ENCODE data around the gene RBFOX2.
A peak's percentile ranks its signal among the peaks of the same experiment; 100 is the strongest.
"Not testable (repeated sequence)": the region's sequence is repeated elsewhere in the genome, so short reads cannot be mapped to it uniquely, and the experiment has no call there.

The RBFOX2 gene

GRCh38 chr22:35739076-35739930, 289.3 kb downstream of the RBFOX2 start:
- no peak for DNase-seq (ENCODE audit: low spot score)

GRCh38 chr22:35737886-35738285, 290.7 kb downstream of the RBFOX2 start:
- DNase-seq (ENCODE audit: low spot score): not testable (repeated sequence)

- DNase-seq (ENCODE audit: low spot score): no peak
Measured at GRCh38 chr22:35736701-35737100, 291.9 kb downstream of the RBFOX2 start.

- no peak for DNase-seq (ENCODE audit: low spot score)
Measured at GRCh38 chr22:35736166-35736565, 292.5 kb downstream of the RBFOX2 start.

- no peak for DNase-seq (ENCODE audit: low spot score)
Measured at GRCh38 chr22:35735542-35735941, 293.1 kb downstream of the RBFOX2 start.

GRCh38 chr22:35734517-35734827, 294.2 kb downstream of the RBFOX2 start:
- no peak for DNase-seq (ENCODE audit: low spot score)

GRCh38 chr22:35733791-35734516, 294.7 kb downstream of the RBFOX2 start:
- DNase-seq (ENCODE audit: low spot score): no peak

- no peak for DNase-seq (ENCODE audit: low spot score)
Measured at GRCh38 chr22:35733036-35733435, 295.6 kb downstream of the RBFOX2 start.

GRCh38 chr22:35732116-35732515, 296.5 kb downstream of the RBFOX2 start:
- DNase-seq (ENCODE audit: low spot score): no peak

- no peak for DNase-seq (ENCODE audit: low spot score)
Measured at GRCh38 chr22:35731321-35731720, 297.3 kb downstream of the RBFOX2 start.

GRCh38 chr22:35729309-35729698, 299.3 kb downstream of the RBFOX2 start:
- DNase-seq (ENCODE audit: low spot score): no peak

- no peak for DNase-seq (ENCODE audit: low spot score)
Measured at GRCh38 chr22:35728639-35729308, 299.9 kb downstream of the RBFOX2 start.

GRCh38 chr22:35727436-35727835, 301.2 kb downstream of the RBFOX2 start:
- DNase-seq (ENCODE audit: low spot score): no peak

- no peak for DNase-seq (ENCODE audit: low spot score)
Measured at GRCh38 chr22:35726933-35727332, 301.7 kb downstream of the RBFOX2 start.

- no peak for DNase-seq (ENCODE audit: low spot score)
Measured at GRCh38 chr22:35726398-35726797, 302.2 kb downstream of the RBFOX2 start.

GRCh38 chr22:35725521-35725920, 303.1 kb downstream of the RBFOX2 start:
- peak; percentile 47 for DNase-seq (ENCODE audit: low spot score)

GRCh38 chr22:35721960-35722359, 306.7 kb downstream of the RBFOX2 start:
- no peak for DNase-seq (ENCODE audit: low spot score)

GRCh38 chr22:35719212-35719875, 309.3 kb downstream of the RBFOX2 start:
- no peak for DNase-seq (ENCODE audit: low spot score)

- no peak for DNase-seq (ENCODE audit: low spot score)
Measured at GRCh38 chr22:35717572-35717971, 311.1 kb downstream of the RBFOX2 start, which contains the start of gene APOL5. Gene APOL5, plus strand, starts transcription at chr22:35717872. Its CDS starts 0 bp downstream, at chr22:35717872.

GRCh38 chr22:35712672-35713071, 316.0 kb downstream of the RBFOX2 start:
- DNase-seq (ENCODE audit: low spot score): no peak

- no peak for DNase-seq (ENCODE audit: low spot score)
Measured at GRCh38 chr22:35711336-35711735, 317.3 kb downstream of the RBFOX2 start.

- DNase-seq (ENCODE audit: low spot score): no peak
Measured at GRCh38 chr22:35708917-35709316, 319.7 kb downstream of the RBFOX2 start.
